Measurements from ENCODE around the gene MAEL.

DNA sequence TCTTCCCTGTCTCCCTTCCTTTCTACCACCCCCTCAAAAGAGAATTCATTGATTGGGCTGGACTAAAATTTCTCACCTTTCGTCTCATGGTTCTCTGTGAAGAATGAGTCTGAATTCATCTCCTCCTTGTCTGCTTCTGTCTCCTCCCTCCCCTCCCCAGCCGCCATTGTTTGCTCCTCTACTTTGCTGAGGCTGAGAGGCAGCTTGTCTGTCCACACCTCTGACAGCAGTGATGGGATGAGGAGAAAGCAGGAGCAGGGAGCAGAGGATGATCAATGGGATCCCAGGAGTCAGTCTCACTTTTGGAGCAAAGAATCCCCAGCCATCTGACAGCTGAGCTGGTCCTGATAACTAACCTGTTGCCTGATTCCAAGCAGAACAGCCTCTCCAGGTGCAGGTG, 16.3 kb upstream of the MAEL start:
- TF ChIP-seq CTCF (IDR thresholded peaks at IDR 0.05; ENCODE audit: insufficient read depth, low read length): no peak
- TF ChIP-seq POLR2AphosphoS5 (IDR thresholded peaks at IDR 0.05; ENCODE audit: low read depth): no peak
- no peak for TF ChIP-seq SPI1 (IDR thresholded peaks at IDR 0.05; ENCODE audit: borderline replicate concordance, low read depth)

Measured in HL-60 (cell line).